ENCODE measurements around the gene PCDHB11.
A peak's percentile ranks its signal among the peaks of the same experiment; 100 is the strongest.
"Not testable (repeated sequence)": the region's sequence is repeated elsewhere in the genome, so short reads cannot be mapped to it uniquely, and the experiment has no call there.

PCDHB11 gene

GRCh38 chr5:141234109-141234667 lies 34.8 kb downstream of the PCDHB11 start:
- no CpG with 5 or more reads among the region's 15 CpGs for WGBS (ENCODE audit: extremely low coverage, insufficient coverage, insufficient read length)
- H3K18ac ChIP-seq (ENCODE audit: low read length): no peak overlapping the region
- H2BK12ac ChIP-seq (ENCODE audit: low read length): no peak overlapping the region
- H3K79me2 ChIP-seq (ENCODE audit: control insufficient read depth, insufficient read depth, low read length, poor library complexity): no peaks in the 10 kb centered on the region
- no peak overlapping the region for H3K4me3 ChIP-seq (ENCODE audit: low read depth, low read length)
- no peak overlapping the region for H4K8ac ChIP-seq (ENCODE audit: low read depth, low read length)
- H3K4me1 ChIP-seq (ENCODE audit: control insufficient read depth in 1 of 2, insufficient read depth in 2 of 2, low read length in 2 of 2): no peaks in the 10 kb centered on the region
- no peak overlapping the region for H3K4me2 ChIP-seq (ENCODE audit: low read length)
- H3K9me3 ChIP-seq (ENCODE audit: insufficient read depth, low read depth, low read length): peaks cover 17% of the 10 kb centered on the region
- no peak overlapping the region for H2BK120ac ChIP-seq (ENCODE audit: insufficient read depth, low read length, poor library complexity)
- H2AFZ ChIP-seq (ENCODE audit: insufficient read depth, low read length, poor library complexity): no peak overlapping the region
- no peak overlapping the region for H4K91ac ChIP-seq (ENCODE audit: low read depth, low read length)
- H3K4ac ChIP-seq (ENCODE audit: low read depth, low read length): no peak overlapping the region
- no peak overlapping the region for H2AK5ac ChIP-seq (ENCODE audit: low read length)
- H3K23ac ChIP-seq (ENCODE audit: low read length): no peak overlapping the region
- H4K12ac ChIP-seq (ENCODE audit: low read depth, low read length): no peak overlapping the region
- H3K27ac ChIP-seq (ENCODE audit: low read depth, low read length): no peak overlapping the region
- H2BK5ac ChIP-seq (ENCODE audit: low read depth, low read length, poor library complexity): no peak overlapping the region
- no peak for DNase-seq
- H3K14ac ChIP-seq (ENCODE audit: low read length): no peak overlapping the region
- peaks cover 0 to 8% of the 10 kb centered on the region in 2 experiments for H3K36me3 ChIP-seq (ENCODE audit: control insufficient read depth in 1 of 2, insufficient read depth in 2 of 2, low read length in 2 of 2)
- no peaks in the 10 kb centered on the region for H3K27me3 ChIP-seq (ENCODE audit: insufficient read depth, low read length)
- H3K79me1 ChIP-seq (ENCODE audit: low read length): no peaks in the 10 kb centered on the region
- H3K9ac ChIP-seq (ENCODE audit: low read length): no peak overlapping the region

GRCh38 chr5:141235922-141236321 lies 36.5 kb downstream of the PCDHB11 start:
- H4K91ac ChIP-seq (ENCODE audit: low read depth, low read length); H3K79me1 ChIP-seq (ENCODE audit: low read length); H3K27ac ChIP-seq (ENCODE audit: low read depth, low read length); H3K27me3 ChIP-seq (ENCODE audit: insufficient read depth, low read length); H4K8ac ChIP-seq (ENCODE audit: low read depth, low read length); H3K79me2 ChIP-seq (ENCODE audit: control insufficient read depth, insufficient read depth, low read length, poor library complexity); H3K36me3 ChIP-seq (ENCODE audit: control insufficient read depth in 1 of 2, insufficient read depth in 2 of 2, low read length in 2 of 2); H3K4ac ChIP-seq (ENCODE audit: low read depth, low read length); H2AFZ ChIP-seq (ENCODE audit: insufficient read depth, low read length, poor library complexity); H3K9ac ChIP-seq (ENCODE audit: low read length); H3K23ac ChIP-seq (ENCODE audit: low read length); H3K4me1 ChIP-seq (ENCODE audit: control insufficient read depth in 1 of 2, insufficient read depth in 2 of 2, low read length in 2 of 2); H3K4me3 ChIP-seq (ENCODE audit: low read depth, low read length); H2BK120ac ChIP-seq (ENCODE audit: insufficient read depth, low read length, poor library complexity); H2BK12ac ChIP-seq (ENCODE audit: low read length); H2BK5ac ChIP-seq (ENCODE audit: low read depth, low read length, poor library complexity); H3K14ac ChIP-seq (ENCODE audit: low read length); H3K4me2 ChIP-seq (ENCODE audit: low read length); H2AK5ac ChIP-seq (ENCODE audit: low read length); DNase-seq; H4K12ac ChIP-seq (ENCODE audit: low read depth, low read length); H3K18ac ChIP-seq (ENCODE audit: low read length): not testable (repeated sequence)
- WGBS (ENCODE audit: extremely low coverage, insufficient coverage, insufficient read length): no CpG with 5 or more reads among the region's 40 CpGs
- H3K9me3 ChIP-seq (ENCODE audit: insufficient read depth, low read depth, low read length): peaks cover 18% of the 10 kb centered on the region

DNA sequence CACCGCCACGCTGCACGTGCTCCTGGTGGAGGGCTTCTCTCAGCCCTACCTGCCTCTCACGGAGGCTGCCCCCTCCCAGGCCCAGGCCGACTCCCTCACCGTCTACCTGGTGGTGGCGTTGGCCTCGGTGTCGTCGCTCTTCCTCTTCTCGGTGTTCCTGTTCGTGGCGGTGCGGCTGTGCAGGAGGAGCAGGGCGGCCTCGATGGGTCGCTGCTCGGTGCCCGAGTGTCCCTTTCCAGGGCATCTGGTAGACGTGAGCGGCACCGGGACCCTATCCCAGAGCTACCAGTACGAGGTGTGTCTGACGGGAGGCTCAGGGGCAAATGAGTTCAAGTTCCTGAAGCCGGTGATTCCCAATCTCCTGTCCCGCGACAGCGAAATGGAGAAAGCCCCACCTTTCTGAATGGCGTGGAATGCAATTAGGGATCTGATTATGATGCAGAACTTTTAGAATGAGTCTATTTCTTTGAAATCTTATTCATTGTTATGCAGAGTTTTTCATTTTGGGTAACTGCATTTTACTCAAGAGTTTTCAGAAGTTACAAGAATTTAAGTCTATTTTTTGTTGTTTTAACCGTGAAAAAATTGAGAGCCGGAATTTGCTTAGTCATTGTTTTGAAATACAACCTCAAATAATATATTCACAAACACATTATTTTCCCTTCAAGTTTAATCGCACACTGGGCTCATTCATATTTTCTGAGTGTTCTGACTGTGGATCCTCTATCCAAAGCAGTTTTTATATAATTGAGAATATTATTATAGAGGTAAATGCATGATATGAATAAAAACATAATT lies 37.3 kb downstream of the PCDHB11 start:
- Histone ChIP-seq H2BK5ac (ENCODE audit: low read depth, low read length, poor library complexity) (no peak overlapping the region), H4K12ac (ENCODE audit: low read depth, low read length) (no peak overlapping the region), H3K36me3 (ENCODE audit: control insufficient read depth in 1 of 2, insufficient read depth in 2 of 2, low read length in 2 of 2) (peaks cover 0 to 10% of the 10 kb centered on the region in 2 experiments), H4K91ac (ENCODE audit: low read depth, low read length) (no peak overlapping the region), H2BK12ac (ENCODE audit: low read length) (no peak overlapping the region), H2BK120ac (ENCODE audit: insufficient read depth, low read length, poor library complexity) (no peak overlapping the region), H2AFZ (ENCODE audit: insufficient read depth, low read length, poor library complexity) (no peak overlapping the region), H3K14ac (ENCODE audit: low read length) (no peak overlapping the region), H3K23ac (ENCODE audit: low read length) (no peak overlapping the region), H3K4me1 (ENCODE audit: control insufficient read depth in 1 of 2, insufficient read depth in 2 of 2, low read length in 2 of 2) (no peaks in the 10 kb centered on the region), H3K79me2 (ENCODE audit: control insufficient read depth, insufficient read depth, low read length, poor library complexity) (no peaks in the 10 kb centered on the region), H3K4ac (ENCODE audit: low read depth, low read length) (no peak overlapping the region), H3K9ac (ENCODE audit: low read length) (no peak overlapping the region), H3K18ac (ENCODE audit: low read length) (no peak overlapping the region), H3K4me2 (ENCODE audit: low read length) (no peak overlapping the region), H4K8ac (ENCODE audit: low read depth, low read length) (no peak overlapping the region), H3K79me1 (ENCODE audit: low read length) (no peaks in the 10 kb centered on the region), H3K27ac (ENCODE audit: low read depth, low read length) (no peak overlapping the region), H3K27me3 (ENCODE audit: insufficient read depth, low read length) (no peaks in the 10 kb centered on the region), H2AK5ac (ENCODE audit: low read length) (no peak overlapping the region), H3K4me3 (ENCODE audit: low read depth, low read length) (no peak overlapping the region), H3K9me3 (ENCODE audit: insufficient read depth, low read depth, low read length) (peaks cover 23% of the 10 kb centered on the region)
- WGBS (ENCODE audit: extremely low coverage, insufficient coverage, insufficient read length): no CpG with 5 or more reads among the region's 32 CpGs
- DNase-seq: no peak

DNA sequence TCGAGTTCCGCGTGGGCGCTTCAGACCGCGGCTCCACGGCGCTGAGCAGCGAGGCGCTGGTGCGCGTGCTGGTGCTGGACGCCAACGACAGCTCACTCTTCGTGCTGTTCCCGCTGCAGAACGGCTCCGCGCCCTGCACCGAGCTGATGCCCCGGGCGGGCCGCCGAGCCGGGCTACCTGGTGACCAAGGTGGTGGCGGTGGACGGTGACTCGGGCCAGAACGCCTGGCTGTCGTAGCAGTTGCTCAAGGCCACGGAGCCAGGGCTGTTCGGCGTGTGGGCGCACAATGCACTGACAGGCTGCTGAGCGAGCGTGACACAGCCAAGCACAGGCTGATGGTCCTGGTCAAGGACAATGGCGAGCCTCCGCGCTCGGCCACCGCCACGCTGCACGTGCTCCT lies 42.1 kb downstream of the PCDHB11 start:
- Histone ChIP-seq H3K36me3 (ENCODE audit: control insufficient read depth in 1 of 2, insufficient read depth in 2 of 2, low read length in 2 of 2) (peaks cover 0 to 4% of the 10 kb centered on the region in 2 experiments), H3K79me2 (ENCODE audit: control insufficient read depth, insufficient read depth, low read length, poor library complexity) (no peaks in the 10 kb centered on the region), H4K91ac (ENCODE audit: low read depth, low read length) (no peak overlapping the region), H3K4me1 (ENCODE audit: control insufficient read depth in 1 of 2, insufficient read depth in 2 of 2, low read length in 2 of 2) (no peaks in the 10 kb centered on the region), H4K12ac (ENCODE audit: low read depth, low read length) (no peak overlapping the region), H3K4me3 (ENCODE audit: low read depth, low read length) (peak overlapping the region; percentile 12), H3K14ac (ENCODE audit: low read length) (no peak overlapping the region), H2AFZ (ENCODE audit: insufficient read depth, low read length, poor library complexity) (no peak overlapping the region), H3K9ac (ENCODE audit: low read length) (no peak overlapping the region), H3K27me3 (ENCODE audit: insufficient read depth, low read length) (no peaks in the 10 kb centered on the region), H2BK5ac (ENCODE audit: low read depth, low read length, poor library complexity) (no peak overlapping the region), H3K4me2 (ENCODE audit: low read length) (no peak overlapping the region), H3K79me1 (ENCODE audit: low read length) (no peaks in the 10 kb centered on the region), H3K9me3 (ENCODE audit: insufficient read depth, low read depth, low read length) (peaks cover 16% of the 10 kb centered on the region), H2AK5ac (ENCODE audit: low read length) (no peak overlapping the region), H3K23ac (ENCODE audit: low read length) (no peak overlapping the region), H2BK12ac (ENCODE audit: low read length) (no peak overlapping the region), H4K8ac (ENCODE audit: low read depth, low read length) (no peak overlapping the region), H3K4ac (ENCODE audit: low read depth, low read length) (no peak overlapping the region), H2BK120ac (ENCODE audit: insufficient read depth, low read length, poor library complexity) (no peak overlapping the region), H3K18ac (ENCODE audit: low read length) (no peak overlapping the region), H3K27ac (ENCODE audit: low read depth, low read length) (no peak overlapping the region)
- no peak for DNase-seq
- WGBS (ENCODE audit: extremely low coverage, insufficient coverage, insufficient read length): no CpG with 5 or more reads among the region's 43 CpGs
